Testis (tissue), 2 donors: ENCODE data around the gene ENTHD1.

Experiments used
- CTCF ChIP-seq, 3 experiments: fragments of 450-650 bp in 2 of 3; fragments of 200-600 bp in 1 of 3; sonication (generic) in 1 of 3; IDR thresholded peaks; one replicate each; pipeline ENCODE4 v1.5.1; 2016 to 2019; ENCODE audit warnings: antibody characterized with exemption in 3 of 3, mild to moderate bottlenecking in 2 of 3, moderate library complexity in 1 of 3
- POLR2A ChIP-seq: fragments of 450-650 bp; IDR thresholded peaks from one replicate; pipeline ENCODE4 v1.6.1; 2017; ENCODE audit warnings: antibody characterized with exemption, mild to moderate bottlenecking, moderate library complexity

GRCh38 chr22:39825661-39826102 lies 67.9 kb downstream of the ENTHD1 start:
- TF ChIP-seq CTCF (IDR thresholded peaks at IDR 0.05) (no peak), POLR2A (no peak)
